K562 (cell line): ENCODE results near the gene RHBDL3. TPM values are rescaled to one million over a fixed set of nuclear protein-coding genes. Genes with fewer than 3 reads are reported as not detected.
A peak's percentile ranks its signal among the peaks of the same experiment; 100 is the strongest.

Experiments
- ATAC-seq: fragments of 200-7000 bp; cut with Tn5 transposase; 3 replicates; pipeline ENCODE4 v1.9.1; 2020; ENCODE audit warnings: moderate library complexity
- BruUV-seq: library from RNA; stranded (reverse); fragments of 400-500 nt; replicated peaks from 2 replicates; lab custom pipeline; 2021; lab: Mats Ljungman, UMichigan
- CTCF ChIA-PET: fragments of 300-600 bp; formaldehyde crosslinking; extraction: SDS; loops from one replicate; lab custom pipeline; 2021; ENCODE audit warnings: low intra/inter-chr PET ratio; lab: Yijun Ruan, JAX
- POLR2A ChIA-PET: fragments of 300-600, 350-650 bp; sonication (Branson Sonifier 250); formaldehyde crosslinking; extraction: SDS; loops from one replicate; lab custom pipeline; 2021; ENCODE audit warnings: antibody characterized with exemption, inconsistent platforms; lab: Yijun Ruan, JAX
- DNase-seq, 4 experiments: peaks; one replicate each; pipeline versions ENCODE4 v3.0.0 to v3.0.0-alpha.2; 2011 to 2018; ENCODE audit warnings: low spot score in 3 of 4, mixed read lengths in 3 of 4; ENCODE audit errors: extremely low read depth in 1 of 4
- FAIRE-seq: peaks from 2 replicates; lab custom pipeline; 2011; peaks lifted over from hg19 to GRCh38; lab: Jason Lieb, UNC
- H2AFZ ChIP-seq: 2 replicates; pipeline ENCODE4 v1.6.0; 2011; ENCODE audit warnings: low read depth, low read length, control low read depth, inconsistent platforms
- H3K27ac ChIP-seq: fragments of 200-600 bp; 3 replicates; pipeline ENCODE4 v1.8.0; 2011; ENCODE audit warnings: low read depth, mild to moderate bottlenecking, control low read depth, inconsistent platforms, low read length, moderate library complexity, mixed read lengths; ENCODE audit errors: extremely low read depth
- H3K27me3 ChIP-seq, 2 experiments: fragments of 300-600 bp in 1 of 2; 2 replicates in 1 of 2; 3 replicates in 1 of 2; pipeline versions ENCODE4 v1.6.0 to v1.8.0; 2011; ENCODE audit warnings: inconsistent platforms in 2 of 2, low read length in 2 of 2, mild to moderate bottlenecking in 1 of 2, mixed read lengths in 1 of 2, moderate library complexity in 1 of 2; ENCODE audit not compliant: control insufficient read depth in 2 of 2, insufficient read depth in 2 of 2
- H3K36me3 ChIP-seq: fragments of 300-600 bp; 3 replicates; pipeline ENCODE4 v1.8.0; 2011; ENCODE audit warnings: mild to moderate bottlenecking, low read length, inconsistent platforms; ENCODE audit not compliant: control insufficient read depth, insufficient read depth
- H3K4me1 ChIP-seq, 2 experiments: fragments of 200-600 bp in 1 of 2; replicated peaks in 1 of 2; 2 replicates in 1 of 2; 3 replicates in 1 of 2; pipeline versions ENCODE4 v1.5.1 to v1.8.0; 2011; ENCODE audit warnings: inconsistent platforms in 2 of 2, low read length in 2 of 2, mild to moderate bottlenecking in 1 of 2, mixed read lengths in 1 of 2, moderate library complexity in 1 of 2; ENCODE audit not compliant: control insufficient read depth in 2 of 2, insufficient read depth in 2 of 2
- H3K4me2 ChIP-seq: 2 replicates; pipeline ENCODE4 v1.6.1; 2011; ENCODE audit warnings: low read length, control low read depth, inconsistent platforms, mixed read lengths; ENCODE audit not compliant: insufficient read depth
- H3K4me3 ChIP-seq: fragments of 200-600 bp; sonication (generic), shearing (Covaris generic); 2 replicates; pipeline ENCODE4 v1.5.1; 2016; ENCODE audit warnings: control low read depth, inconsistent platforms
- H3K79me2 ChIP-seq: fragments of 200-600 bp; 3 replicates; pipeline ENCODE4 v1.8.0; 2011; ENCODE audit warnings: low read length, inconsistent platforms; ENCODE audit not compliant: control insufficient read depth, insufficient read depth
- H3K9ac ChIP-seq, 2 experiments: 2 replicates each; pipeline versions ENCODE4 v1.6.0 to v1.6.1; 2011; ENCODE audit warnings: low read depth in 2 of 2, low read length in 2 of 2, control low read depth in 1 of 2, inconsistent platforms in 1 of 2, mild to moderate bottlenecking in 1 of 2, mixed read lengths in 1 of 2; ENCODE audit not compliant: insufficient read depth in 1 of 2
- H3K9me1 ChIP-seq: one replicate; pipeline ENCODE4 v1.6.0; 2011; ENCODE audit warnings: inconsistent platforms, mild to moderate bottlenecking, low read length, moderate library complexity; ENCODE audit not compliant: control insufficient read depth, insufficient read depth
- H3K9me3 ChIP-seq: replicated peaks from 2 replicates; pipeline ENCODE4 v1.5.1; 2011; ENCODE audit warnings: low read depth, low read length, inconsistent platforms; ENCODE audit not compliant: control insufficient read depth, insufficient read depth
- H4K20me1 ChIP-seq: replicated peaks from 2 replicates; pipeline ENCODE4 v1.6.1; 2011; ENCODE audit warnings: low read length, inconsistent platforms, mixed read lengths; ENCODE audit not compliant: control insufficient read depth, insufficient read depth
- FOXO4 ChIP-seq: fragments of 450-650 bp; formaldehyde crosslinking; IDR thresholded peaks from 2 replicates; pipeline ENCODE4 v1.4.0; 2020; ENCODE audit warnings: mild to moderate bottlenecking, moderate library complexity
- GATAD2A ChIP-seq: fragments of 450-650 bp; IDR thresholded peaks from 2 replicates; pipeline ENCODE4 v1.6.1; 2017
- MTA1 ChIP-seq: fragments of 450-650 bp; IDR thresholded peaks from 2 replicates; pipeline ENCODE4 v1.6.1; 2017; ENCODE audit warnings: borderline replicate concordance
- POLR2G ChIP-seq: fragments of 200-400 bp; formaldehyde crosslinking; IDR thresholded peaks from 2 replicates; pipeline ENCODE4 v1.6.1; 2017; ENCODE audit warnings: low read depth, mild to moderate bottlenecking, antibody characterized with exemption, low read length, moderate library complexity
- POLR3G ChIP-seq: IDR thresholded peaks from 2 replicates; pipeline ENCODE4 v1.6.1; 2011; ENCODE audit not compliant: insufficient read length, insufficient replicate concordance; ENCODE audit errors: extremely low read depth
- TOE1 ChIP-seq, 2 experiments: fragments of 450-650 bp in 1 of 2; sonication (generic) in 1 of 2; formaldehyde crosslinking in 1 of 2; IDR thresholded peaks; 2 replicates each; pipeline versions ENCODE4 v1.7.1 to v1.8.0; 2016 to 2022; ENCODE audit warnings: borderline replicate concordance in 2 of 2, mild to moderate bottlenecking in 2 of 2, antibody characterized with exemption in 1 of 2, inconsistent platforms in 1 of 2, low read depth in 1 of 2, missing genetic modification reagents in 1 of 2, moderate library complexity in 1 of 2
- ZNF316 ChIP-seq: fragments of 450-650 bp; IDR thresholded peaks from 2 replicates; pipeline ENCODE4 v1.6.1; 2016
- ZNF324 ChIP-seq: fragments of 250-450 bp; sonication (Bioruptor Pico); IDR thresholded peaks from 2 replicates; pipeline ENCODE4 v1.4.0; 2020; ENCODE audit warnings: mild to moderate bottlenecking
- WGBS: fragments of 100-300 bp; shearing (Covaris generic); methylation state at CpG from one replicate; pipeline ENCODE4 v1.1.6; 2016; ENCODE audit warnings: low coverage, mixed read lengths; ENCODE audit not compliant: insufficient coverage; ENCODE audit errors: missing lambda C conversion rate; 5-methylcytosine and 5-hydroxymethylcytosine counted together
- in situ Hi-C: fragments of 300-500 bp; cut with MboI; formaldehyde crosslinking; loops from 4 replicates; pipeline ENCODE4 v1.15.0; 2018; ENCODE audit warnings: inconsistent platforms, mixed read lengths
- intact Hi-C: fragments of 100-400 bp; cut with micrococcal nuclease; formaldehyde crosslinking; loops from 2 replicates; pipeline ENCODE4 v1.14.2; 2022
- polyA plus RNA-seq, 8 experiments: library from polyadenylated mRNA; depleted of rRNA in 4 of 8; stranded (reverse) in 5 of 8; unstranded in 3 of 8; fragments of >200 nt; fragmentation: Nextera tagmentation in 2 of 8; fragmentation: Illumina TruSeq in 1 of 8; extraction: Ambion mirVana in 2 of 8; extraction: Trizol in 1 of 8; gene quantifications; 2 replicates each; pipeline versions ENCODE4 v1.2.1 to v1.2.3, GENCODE V29; 2011 to 2014; ENCODE audit warnings: inconsistent platforms in 1 of 8, missing spikeins in 1 of 8
- total RNA-seq, 7 experiments: library from RNA; depleted of rRNA in 6 of 7; stranded (reverse); fragments of >200 nt in 6 of 7; fragmentation: Illumina TruSeq in 2 of 7; extraction: Trizol in 2 of 7; gene quantifications; 2 replicates each; pipeline versions ENCODE4 v1.2.1 to v1.2.3, GENCODE V29; 2011 to 2021; ENCODE audit warnings: low replicate concordance in 1 of 7

The RHBDL3 gene
- total and polyA plus RNA-seq, 9 of the 15 experiments (the other 6 are each of a cell fraction or from before 2014, with no cell fraction given), result 0.06 to 0.31 (median 0.09) TPM; not detected in 4

DNA sequence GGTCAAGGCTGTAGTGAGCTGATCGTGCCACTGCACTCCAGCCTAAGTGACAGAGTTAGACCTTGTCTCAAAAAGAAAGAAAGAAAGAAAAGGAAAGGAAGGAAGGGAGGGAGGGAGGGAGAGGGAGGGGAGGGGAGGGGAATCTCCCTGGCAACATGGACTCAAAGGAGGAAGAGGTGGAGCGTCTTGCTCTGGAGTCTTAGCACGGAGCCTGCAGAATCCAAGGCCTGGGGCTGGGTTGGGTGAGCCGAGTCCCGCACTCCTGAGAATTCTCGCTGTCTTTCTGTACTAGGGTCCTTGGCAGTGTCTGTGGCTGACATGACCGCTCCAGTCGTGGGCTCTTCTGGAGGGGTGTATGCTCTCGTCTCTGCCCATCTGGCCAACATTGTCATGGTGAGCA is 39.4 kb downstream of the RHBDL3 start:
- H3K4me1 ChIP-seq, result peaks cover 4 to 6% of the 10 kb centered on the region in 2 experiments; a peak in 3 of 5 replicates
- CTCF ChIA-PET, result no interaction called here

DNA sequence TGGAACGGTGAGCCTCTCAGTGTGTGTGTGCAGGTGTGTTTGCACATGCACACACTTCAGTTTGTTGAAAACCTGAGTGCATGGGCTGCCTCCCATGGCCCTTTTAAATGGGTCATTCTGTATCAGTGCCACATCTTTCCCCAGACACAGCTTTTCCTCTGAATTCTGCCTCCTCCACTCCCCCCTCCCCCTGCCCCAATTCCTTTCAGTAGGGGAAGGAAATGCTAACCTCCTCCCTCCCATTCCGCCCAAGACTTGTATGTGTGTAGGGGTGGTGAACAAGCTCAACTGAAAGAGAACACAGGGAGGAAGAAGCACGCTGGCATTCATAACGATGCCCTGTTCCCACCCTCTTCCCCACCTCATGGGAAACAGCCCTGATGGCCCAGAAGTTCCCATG is 42.0 kb downstream of the RHBDL3 start:
- no peaks in the 10 kb centered on the region for H3K36me3 ChIP-seq
- no peaks in the 10 kb centered on the region for H4K20me1 ChIP-seq
- H3K9ac ChIP-seq, result no peak overlapping the region
- BruUV-seq, result no TSS peak
- no peak overlapping the region for H3K4me3 ChIP-seq
- ChIA-PET CTCF (no interaction called here), POLR2A (no interaction called here)
- no peaks in the 10 kb centered on the region for H3K9me1 ChIP-seq
- H3K79me2 ChIP-seq, result no peaks in the 10 kb centered on the region
- H3K27me3 ChIP-seq, result peaks cover 7 to 11% of the 10 kb centered on the region in 2 experiments; a peak in 3 of 5 replicates
- no peak for FAIRE-seq
- in situ Hi-C loops, result no loop called here
- no peak overlapping the region for H3K4me2 ChIP-seq
- DNase-seq, result no peak
- no peak overlapping the region for H2AFZ ChIP-seq
- TF ChIP-seq POLR3G (no peak), TOE1 (IDR thresholded peaks at IDR 0.05; ENCODE audit: borderline replicate concordance) (no peak), TOE1 (CRISPR knock-in tag; IDR thresholded peaks at IDR 0.05; ENCODE audit: borderline replicate concordance, low read depth) (no peak), FOXO4 (CRISPR knock-in tag) (no peak), POLR2G (no peak), ZNF324 (no peak), ZNF316 (no peak)
- TF ChIP-seq, all 486 proteins: peak for 0
- ATAC-seq, result no peak
- H3K27ac ChIP-seq, result no peak overlapping the region
- 0% methylated on average over 1 of the region's 4 CpGs for WGBS
- no peaks in the 10 kb centered on the region for H3K9me3 ChIP-seq
- peaks cover 4 to 6% of the 10 kb centered on the region in 2 experiments; a peak in 3 of 5 replicates for H3K4me1 ChIP-seq
- intact Hi-C loops, result no loop called here

More for the DNA sequence above, 39.4 kb downstream of the RHBDL3 start:
- Histone ChIP-seq H3K79me2 (no peaks in the 10 kb centered on the region), H3K4me2 (no peak overlapping the region), H3K9ac (peak overlapping the region in 1 of 2 experiments; percentile 68; a peak in 2 of 4 replicates), H3K36me3 (no peaks in the 10 kb centered on the region), H3K9me1 (no peaks in the 10 kb centered on the region), H3K27ac (no peak overlapping the region), H3K27me3 (peaks cover 6 to 7% of the 10 kb centered on the region in 2 experiments; a peak in 3 of 5 replicates), H2AFZ (no peak overlapping the region), H3K4me3 (no peak overlapping the region), H4K20me1 (no peaks in the 10 kb centered on the region), H3K9me3 (no peaks in the 10 kb centered on the region)
- WGBS, result 54% methylated on average over 7 of the region's 9 CpGs
- intact Hi-C loops (no loop called here), in situ Hi-C loops (no loop called here)
- FAIRE-seq (no peak), DNase-seq (no peak), ATAC-seq (no peak)
- BruUV-seq, result no TSS peak
- TF ChIP-seq GATAD2A (no peak), MTA1 (no peak)
- POLR2A ChIA-PET, result no interaction called here
